PFSK-1 (cell line): ENCODE data around the gene ZNF675.

Experiments used
- FOXP2 ChIP-seq: optimal IDR thresholded peaks from 2 replicates; pipeline ENCODE3; 2011; ENCODE audit warnings: borderline replicate concordance, control low read depth, inconsistent platforms; ENCODE audit not compliant: insufficient read depth; ENCODE audit errors: extremely low read length, extremely low read depth
- POLR2AphosphoS5 ChIP-seq: IDR thresholded peaks from 2 replicates; pipeline ENCODE4 v1.6.1; 2012; ENCODE audit warnings: low read depth, mild to moderate bottlenecking, control low read depth, low read length, moderate library complexity
- REST ChIP-seq, 2 experiments: IDR thresholded peaks; 2 replicates each; pipeline versions ENCODE4 v1.6.1 to v1.8.0; 2011 to 2012; ENCODE audit warnings: low read depth in 2 of 2, low read length in 2 of 2, control low read depth in 1 of 2, inconsistent platforms in 1 of 2, mild to moderate bottlenecking in 1 of 2, moderate library complexity in 1 of 2; ENCODE audit not compliant: insufficient read depth in 1 of 2
- SIN3A ChIP-seq: IDR thresholded peaks from 2 replicates; pipeline ENCODE4 v1.6.1; 2012; ENCODE audit warnings: mild to moderate bottlenecking, low read length, moderate library complexity, borderline replicate concordance; ENCODE audit not compliant: insufficient read depth
- TAF1 ChIP-seq: IDR thresholded peaks from 2 replicates; pipeline ENCODE4 v1.6.1; 2012; ENCODE audit warnings: low read length, control low read depth, borderline replicate concordance; ENCODE audit not compliant: insufficient read depth

ZNF675 gene

GRCh38 chr19:23706657-23707056 is 19.6 kb upstream of the ZNF675 start:
- no peak for TF ChIP-seq POLR2AphosphoS5
- no peak for TF ChIP-seq FOXP2
- no peak for TF ChIP-seq SIN3A
- TF ChIP-seq TAF1: no peak
- no peak for TF ChIP-seq REST (IDR thresholded peaks at IDR 0.05; ENCODE audit: insufficient read depth in 1 of 2, low read depth in 2 of 2, low read length in 2 of 2)

DNA sequence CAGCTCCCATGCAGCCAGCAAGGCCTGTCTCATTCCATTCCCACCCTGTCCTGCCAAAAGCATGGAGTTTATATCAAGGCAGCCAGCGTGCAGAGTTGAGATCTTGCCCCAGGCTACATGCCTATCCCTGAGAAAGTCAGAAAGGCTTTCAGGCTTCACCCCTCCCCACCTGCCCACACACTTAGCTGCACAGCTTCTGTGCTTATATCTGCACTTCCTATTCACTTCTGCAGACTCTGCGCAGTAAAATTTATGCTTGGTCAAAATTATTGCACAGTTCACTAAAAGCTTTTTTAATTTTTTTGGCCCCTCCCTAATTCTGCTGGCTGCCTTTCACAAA is 12.5 kb upstream of the ZNF675 start:
- TF ChIP-seq REST (IDR thresholded peaks at IDR 0.05; ENCODE audit: insufficient read depth in 1 of 2, low read depth in 2 of 2, low read length in 2 of 2) (no peak), POLR2AphosphoS5 (no peak), FOXP2 (no peak)

GRCh38 chr19:23698711-23699520 is 11.9 kb upstream of the ZNF675 start:
- TF ChIP-seq SIN3A (no peak), REST (IDR thresholded peaks at IDR 0.05; ENCODE audit: insufficient read depth in 1 of 2, low read depth in 2 of 2, low read length in 2 of 2) (no peak), FOXP2 (no peak), POLR2AphosphoS5 (no peak), TAF1 (no peak)

- TF ChIP-seq TAF1: no peak
- no peak for TF ChIP-seq POLR2AphosphoS5
- no peak for TF ChIP-seq FOXP2
- TF ChIP-seq SIN3A: no peak
- TF ChIP-seq REST (IDR thresholded peaks at IDR 0.05; ENCODE audit: insufficient read depth in 1 of 2, low read depth in 2 of 2, low read length in 2 of 2): no peak
Measured at GRCh38 chr19:23673132-23673531, 13.9 kb downstream of the ZNF675 start.
